ENCODE results near the gene CCDC85A.

CCDC85A gene

GRCh38 chr2:56318147-56318546 is 134.4 kb downstream of the CCDC85A start:
- TF ChIP-seq TEAD4 (IDR thresholded peaks at IDR 0.05) (no peak), EP300 (IDR thresholded peaks at IDR 0.05; ENCODE audit: borderline replicate concordance) (no peak), EGR1 (IDR thresholded peaks at IDR 0.05) (no peak), RAD21 (IDR thresholded peaks at IDR 0.05; ENCODE audit: low read depth) (no peak), USF1 (IDR thresholded peaks at IDR 0.05) (no peak), MAX (IDR thresholded peaks at IDR 0.05) (no peak), TAF1 (IDR thresholded peaks at IDR 0.05; ENCODE audit: low read depth) (no peak), ZBTB7A (IDR thresholded peaks at IDR 0.05; ENCODE audit: low read depth) (no peak), TCF12 (IDR thresholded peaks at IDR 0.05; ENCODE audit: low read depth) (no peak), CEBPB (IDR thresholded peaks at IDR 0.05) (no peak), YY1 (IDR thresholded peaks at IDR 0.05; ENCODE audit: low read depth) (no peak), REST (IDR thresholded peaks at IDR 0.05; ENCODE audit: low read depth) (no peak), FOXM1 (IDR thresholded peaks at IDR 0.05; ENCODE audit: borderline replicate concordance, low read depth) (no peak), CREB1 (IDR thresholded peaks at IDR 0.05; ENCODE audit: low read depth) (no peak), NFIC (IDR thresholded peaks at IDR 0.05) (no peak)

- TF ChIP-seq TAF1 (IDR thresholded peaks at IDR 0.05; ENCODE audit: low read depth) (no peak), CREB1 (IDR thresholded peaks at IDR 0.05; ENCODE audit: low read depth) (no peak), RAD21 (IDR thresholded peaks at IDR 0.05; ENCODE audit: low read depth) (no peak)
Observed at GRCh38 chr2:56325661-56326345, 142.0 kb downstream of the CCDC85A start.

- TF ChIP-seq CEBPB (IDR thresholded peaks at IDR 0.05), result no peak
- no peak for TF ChIP-seq EGR1 (IDR thresholded peaks at IDR 0.05)
- no peak for TF ChIP-seq NFIC (IDR thresholded peaks at IDR 0.05)
- no peak for TF ChIP-seq REST (IDR thresholded peaks at IDR 0.05; ENCODE audit: low read depth)
- TF ChIP-seq USF1 (IDR thresholded peaks at IDR 0.05), result no peak
- no peak for TF ChIP-seq MAX (IDR thresholded peaks at IDR 0.05)
- no peak for TF ChIP-seq RAD21 (IDR thresholded peaks at IDR 0.05; ENCODE audit: low read depth)
- no peak for TF ChIP-seq TCF12 (IDR thresholded peaks at IDR 0.05; ENCODE audit: low read depth)
- no peak for TF ChIP-seq TAF1 (IDR thresholded peaks at IDR 0.05; ENCODE audit: low read depth)
- no peak for TF ChIP-seq ZBTB7A (IDR thresholded peaks at IDR 0.05; ENCODE audit: low read depth)
- TF ChIP-seq CREB1 (IDR thresholded peaks at IDR 0.05; ENCODE audit: low read depth), result no peak
- TF ChIP-seq EP300 (IDR thresholded peaks at IDR 0.05; ENCODE audit: borderline replicate concordance), result no peak
- TF ChIP-seq TEAD4 (IDR thresholded peaks at IDR 0.05), result no peak
- TF ChIP-seq YY1 (IDR thresholded peaks at IDR 0.05; ENCODE audit: low read depth), result no peak
- no peak for TF ChIP-seq FOXM1 (IDR thresholded peaks at IDR 0.05; ENCODE audit: borderline replicate concordance, low read depth)
Observed at GRCh38 chr2:56326346-56326741, 142.6 kb downstream of the CCDC85A start.

- TF ChIP-seq FOXM1 (IDR thresholded peaks at IDR 0.05; ENCODE audit: borderline replicate concordance, low read depth) (no peak), TCF12 (IDR thresholded peaks at IDR 0.05; ENCODE audit: low read depth) (no peak), USF1 (IDR thresholded peaks at IDR 0.05) (no peak), MAX (IDR thresholded peaks at IDR 0.05) (no peak), NFIC (IDR thresholded peaks at IDR 0.05) (no peak), CEBPB (IDR thresholded peaks at IDR 0.05) (no peak), REST (IDR thresholded peaks at IDR 0.05; ENCODE audit: low read depth) (no peak), EP300 (IDR thresholded peaks at IDR 0.05; ENCODE audit: borderline replicate concordance) (no peak), TAF1 (IDR thresholded peaks at IDR 0.05; ENCODE audit: low read depth) (no peak), ZBTB7A (IDR thresholded peaks at IDR 0.05; ENCODE audit: low read depth) (no peak), CREB1 (IDR thresholded peaks at IDR 0.05; ENCODE audit: low read depth) (no peak), TEAD4 (IDR thresholded peaks at IDR 0.05) (no peak), RAD21 (IDR thresholded peaks at IDR 0.05; ENCODE audit: low read depth) (no peak)
Observed at GRCh38 chr2:56331810-56332209, 148.0 kb downstream of the CCDC85A start.

Data from Ishikawa (cell line).